HG03103 (cell line): ENCODE results near the gene SLC27A3.
"Not testable (repeated sequence)": the region's sequence is repeated elsewhere in the genome, so short reads cannot be mapped to it uniquely, and the experiment has no call there.

ENCODE experiments used
- ATAC-seq: cut with Tn5 transposase; IDR thresholded peaks from one replicate; pipeline ENCODE4 v1.9.1; 2021; ENCODE audit warnings: low read depth; ENCODE audit not compliant: unreplicated experiment

The SLC27A3 gene

DNA sequence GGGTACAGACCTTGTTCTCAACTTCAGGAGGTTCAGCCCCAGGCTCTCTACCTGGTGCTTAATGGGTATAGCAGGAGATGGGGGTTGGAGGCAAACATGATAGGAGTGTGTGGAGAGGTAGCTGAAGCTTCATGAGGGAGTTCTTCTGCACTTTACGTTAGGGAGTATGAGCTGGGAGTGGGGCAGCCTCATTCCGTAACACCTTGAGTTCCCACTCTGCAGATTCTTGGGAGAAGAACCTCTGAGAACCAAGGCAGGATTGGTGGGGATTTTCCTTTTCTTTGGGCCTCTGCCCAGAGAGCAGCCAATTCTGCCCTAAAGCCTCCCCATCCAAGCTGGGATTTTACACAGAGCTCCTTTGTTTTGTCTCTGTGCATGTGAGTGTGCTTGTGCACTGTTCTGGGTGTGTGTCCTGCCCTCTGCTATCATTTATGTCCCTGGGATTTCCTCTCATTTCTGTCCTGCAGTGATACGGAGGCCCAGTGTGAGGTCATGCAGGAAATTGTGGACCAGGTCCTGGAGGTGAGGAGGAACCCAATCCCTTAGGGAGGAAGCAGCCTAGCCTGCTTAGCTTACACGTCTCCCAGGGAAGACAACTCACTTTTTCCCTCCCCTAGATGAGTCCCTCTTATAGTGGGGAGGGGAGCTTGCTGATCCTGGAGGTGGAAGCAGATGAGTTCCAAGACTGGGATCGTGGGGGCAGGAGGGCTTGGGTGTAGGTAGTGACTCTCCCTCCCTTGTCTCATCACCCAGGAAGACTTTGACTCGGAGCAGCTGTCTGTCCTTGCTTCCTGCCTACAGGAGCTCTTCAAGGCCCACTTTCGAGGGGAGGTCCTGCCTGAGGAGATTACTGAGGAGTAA lies 11.6 kb upstream of the SLC27A3 start:
- ATAC-seq, result no peak

- no peak for ATAC-seq
These were observed 10.9 kb upstream of the SLC27A3 start for GRCh38 chr1:153764310-153764709.

GRCh38 chr1:153766663-153767062 lies 8.5 kb upstream of the SLC27A3 start:
- not testable (repeated sequence) for ATAC-seq

DNA sequence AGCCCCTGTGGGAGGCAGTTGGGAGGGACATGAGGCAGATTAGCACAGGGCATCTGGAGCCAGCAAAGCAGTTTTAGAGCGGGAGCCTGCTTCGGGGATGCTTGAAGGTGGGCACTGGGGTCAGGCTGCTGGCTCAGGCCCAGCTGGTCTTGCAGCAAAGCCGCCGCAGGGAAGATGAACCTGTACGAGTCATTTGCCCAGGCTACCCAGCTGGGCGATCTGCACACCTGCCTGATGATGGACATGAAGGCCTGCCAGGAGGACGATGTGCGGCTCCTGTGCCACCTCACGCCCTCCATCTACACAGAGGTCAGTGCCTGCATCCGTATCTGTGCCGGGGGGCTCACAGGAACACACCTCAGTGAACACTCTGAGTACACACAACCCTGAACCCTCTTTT lies 7.7 kb upstream of the SLC27A3 start:
- ATAC-seq, result no peak

DNA sequence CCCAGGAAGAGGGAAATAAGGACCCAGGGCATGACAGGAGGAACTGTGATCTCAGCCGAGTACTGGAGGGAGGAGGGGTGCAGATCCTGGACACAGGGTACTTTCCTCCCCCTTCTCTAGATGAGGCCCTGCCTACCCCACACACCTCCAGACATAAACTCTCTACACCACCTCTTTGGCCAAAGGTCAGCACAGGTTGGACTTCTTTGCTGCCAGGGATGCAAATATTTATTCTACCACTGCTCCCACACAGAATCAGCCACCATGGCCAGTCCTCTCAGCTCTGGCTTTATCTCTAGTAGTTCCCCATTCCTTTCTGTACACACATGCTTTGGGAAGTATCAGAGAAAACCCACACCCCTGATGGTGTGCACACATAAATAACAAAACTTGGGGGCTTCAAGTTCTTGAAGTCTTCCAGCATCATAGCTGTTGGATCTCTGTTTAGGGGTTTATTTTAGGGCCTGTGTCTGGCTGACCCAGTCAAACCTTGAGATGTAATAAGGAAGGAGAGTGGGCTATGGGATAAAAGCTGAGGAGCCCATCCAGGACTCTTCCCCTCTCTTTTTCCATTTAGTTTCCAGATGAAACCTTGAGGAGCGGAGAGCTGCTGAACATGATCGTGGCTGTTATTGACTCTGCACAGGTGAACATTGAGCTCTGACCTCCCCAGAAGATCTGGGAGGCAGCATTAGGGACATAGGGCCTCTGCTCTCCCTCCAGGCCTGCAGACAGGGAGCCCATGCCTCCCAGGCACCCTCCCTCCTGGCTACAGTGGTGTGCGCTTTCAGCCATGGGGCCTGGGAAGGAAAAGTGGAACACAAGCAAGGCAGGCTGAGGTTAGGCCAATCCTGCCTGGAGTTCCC lies 6.7 kb upstream of the SLC27A3 start:
- no peak for ATAC-seq

DNA sequence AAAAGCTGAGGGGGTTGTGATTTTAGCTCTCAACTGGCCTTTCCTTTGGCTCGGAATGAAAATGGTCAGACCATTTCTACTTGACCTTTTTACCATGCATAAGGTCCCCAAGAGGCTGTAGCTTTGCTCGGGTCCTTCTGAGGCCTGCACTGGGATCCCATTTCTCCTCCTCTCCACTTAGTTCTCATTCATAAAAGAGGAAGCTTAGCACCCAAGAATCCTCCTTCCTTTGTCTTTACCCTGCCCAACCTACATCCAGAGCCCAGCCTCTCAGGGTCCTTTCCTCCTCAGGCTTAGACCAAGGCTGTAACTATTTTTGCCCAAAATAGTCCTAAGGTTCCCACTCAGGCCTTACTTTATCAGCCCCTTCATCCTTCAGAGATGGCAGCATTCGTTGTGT lies 6.0 kb upstream of the SLC27A3 start:
- ATAC-seq, result no peak

DNA sequence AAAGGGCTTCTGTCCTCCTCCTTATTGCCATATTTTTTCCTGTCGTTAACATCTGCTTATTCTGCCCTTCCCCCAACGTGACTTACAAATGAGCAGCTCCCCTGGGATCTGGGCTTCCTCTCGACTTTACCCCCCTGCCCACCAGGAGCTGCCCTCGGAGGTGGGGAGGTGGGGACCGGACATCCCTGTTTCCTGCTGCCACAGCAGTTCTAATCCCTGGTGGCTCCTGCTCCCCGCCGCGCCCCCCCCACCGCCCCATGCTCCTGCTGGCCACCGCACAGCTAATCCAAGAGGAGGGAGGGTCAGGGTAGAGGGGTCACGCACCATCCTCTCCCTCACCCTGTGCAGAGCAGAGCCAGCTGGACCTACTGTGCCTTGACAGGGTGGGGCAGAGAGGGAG lies 4.4 kb upstream of the SLC27A3 start:
- no peak for ATAC-seq

DNA sequence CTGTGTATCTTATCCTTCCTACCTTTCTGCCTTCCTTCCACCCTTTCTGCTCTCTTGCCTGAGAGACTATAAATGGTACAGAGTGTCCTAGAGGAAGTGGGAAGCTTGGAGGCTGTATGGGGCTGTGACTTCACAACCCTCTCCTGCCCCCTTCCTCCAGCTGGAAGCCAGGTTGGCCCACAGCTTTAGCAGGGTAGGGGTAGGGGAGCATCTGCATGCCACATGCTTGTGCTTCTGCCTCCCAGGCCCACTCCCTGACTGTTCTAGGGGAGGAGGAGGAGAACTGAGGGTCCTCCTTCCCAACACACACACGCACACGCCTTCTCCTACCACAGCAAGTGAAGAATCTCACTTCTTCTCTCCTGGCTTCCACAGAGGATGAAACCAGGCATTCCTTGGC lies 3.9 kb upstream of the SLC27A3 start:
- no peak for ATAC-seq

DNA sequence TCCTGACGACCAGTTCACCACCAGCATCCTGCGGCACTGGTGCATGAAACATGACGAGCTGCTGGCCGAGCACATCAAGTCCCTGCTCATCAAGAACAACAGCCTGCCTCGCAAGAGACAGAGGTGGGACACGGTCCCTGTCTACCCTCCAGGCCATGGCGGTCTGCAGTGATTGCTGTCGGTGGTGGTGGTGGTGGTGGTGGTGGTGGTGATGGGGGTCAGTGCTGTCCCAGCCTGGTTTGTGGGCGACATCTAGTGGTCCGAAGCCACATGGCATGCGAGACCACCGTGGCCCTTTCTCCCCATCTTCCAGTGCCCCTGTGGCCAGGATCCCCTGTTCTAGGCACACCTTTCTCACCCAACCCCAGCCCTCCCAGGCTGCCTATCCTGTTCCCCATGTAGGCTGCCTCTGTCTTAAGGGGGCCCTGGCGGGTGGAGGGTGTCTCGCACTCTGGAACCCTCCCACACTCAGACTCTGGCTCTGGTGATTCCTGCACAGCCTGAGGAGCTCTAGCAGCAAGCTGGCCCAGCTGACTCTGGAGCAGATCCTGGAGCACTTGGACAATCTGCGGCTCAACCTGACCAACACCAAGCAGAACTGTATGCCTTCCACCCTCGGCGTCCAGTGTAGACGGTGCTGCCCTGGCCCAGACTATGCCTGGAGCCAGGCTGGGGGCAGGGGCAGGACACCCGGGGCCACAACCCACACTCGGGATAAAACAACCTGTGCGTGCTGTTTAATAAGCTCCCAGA lies 3.2 kb upstream of the SLC27A3 start:
- ATAC-seq, result no peak

DNA sequence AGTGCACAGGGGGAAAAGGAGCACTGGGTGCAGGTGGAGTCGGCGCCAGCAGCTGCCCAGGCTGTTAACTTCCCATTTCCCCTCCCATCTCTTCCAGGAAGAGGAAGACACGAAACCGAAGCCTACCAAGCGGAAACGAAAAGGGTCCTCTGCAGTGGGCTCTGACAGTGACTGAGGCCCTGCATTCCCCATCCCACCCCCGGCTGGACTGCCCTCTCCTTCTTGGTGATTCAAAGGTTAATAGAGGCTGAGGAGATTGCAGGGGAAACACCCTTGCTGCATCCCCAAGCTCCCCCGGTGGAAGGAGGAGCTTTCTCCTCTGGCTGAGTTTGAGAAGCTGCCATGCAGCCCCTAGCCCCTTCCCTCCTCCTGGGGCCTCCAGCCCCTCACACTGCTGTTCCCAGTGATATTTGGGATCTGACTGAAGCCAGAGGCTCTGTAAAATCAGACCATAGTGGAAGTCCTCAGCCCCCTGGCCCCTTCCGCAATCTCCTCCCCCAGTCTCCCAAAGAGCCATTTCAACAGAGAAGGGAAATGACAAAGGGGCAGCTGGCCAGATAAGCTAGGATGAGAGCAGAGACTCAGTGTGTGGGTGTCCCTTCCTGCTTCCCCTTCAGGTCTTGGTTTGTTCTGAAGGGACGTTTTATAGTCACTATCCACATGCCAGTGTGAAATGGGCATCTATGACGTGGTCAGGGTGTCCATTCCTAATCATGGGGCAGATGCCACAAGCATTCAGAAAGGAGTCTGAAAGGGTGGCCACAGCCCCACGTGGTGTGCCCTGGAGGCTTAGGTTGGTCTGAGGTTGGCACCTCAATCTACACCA lies 1.9 kb upstream of the SLC27A3 start:
- no peak for ATAC-seq

- ATAC-seq, result no peak
These were observed 1.1 kb upstream of the SLC27A3 start for GRCh38 chr1:153774026-153774595.

GRCh38 chr1:153775458-153776327 lies 486 bp downstream of the SLC27A3 start:
- ATAC-seq, result no peak

DNA sequence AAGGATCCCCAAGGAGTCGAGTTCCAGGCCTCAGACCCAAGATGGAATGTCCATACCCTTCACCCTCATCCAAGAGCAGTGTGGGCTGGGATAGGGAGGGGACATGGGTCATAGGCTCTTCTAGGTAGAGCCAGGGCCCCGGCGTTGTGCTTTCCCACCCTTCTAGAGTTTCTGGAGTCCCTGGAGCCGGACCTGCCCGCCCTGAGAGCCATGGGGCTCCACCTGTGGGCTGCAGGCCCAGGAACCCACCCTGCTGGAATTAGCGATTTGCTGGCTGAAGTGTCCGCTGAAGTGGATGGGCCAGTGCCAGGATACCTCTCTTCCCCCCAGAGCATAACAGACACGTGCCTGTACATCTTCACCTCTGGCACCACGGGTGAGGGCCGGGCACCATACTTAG lies 1.1 kb downstream of the SLC27A3 start:
- ATAC-seq, result no peak

- no peak for ATAC-seq
These were observed 1.7 kb downstream of the SLC27A3 start for GRCh38 chr1:153776845-153777370.

GRCh38 chr1:153777648-153778047 lies 2.4 kb downstream of the SLC27A3 start:
- no peak for ATAC-seq

GRCh38 chr1:153778051-153778823 lies 3.0 kb downstream of the SLC27A3 start:
- ATAC-seq, result no peak

- ATAC-seq, result no peak
These were observed 3.8 kb downstream of the SLC27A3 start for GRCh38 chr1:153778824-153779519.
